HG02870 (cell line): ENCODE measurements around the gene RAP1GAP2.

Experiments used
- ATAC-seq: cut with Tn5 transposase; IDR thresholded peaks from one replicate; pipeline ENCODE4 v1.9.1; 2021; ENCODE audit warnings: mild to moderate bottlenecking, moderate library complexity; ENCODE audit not compliant: unreplicated experiment

RAP1GAP2 gene

DNA sequence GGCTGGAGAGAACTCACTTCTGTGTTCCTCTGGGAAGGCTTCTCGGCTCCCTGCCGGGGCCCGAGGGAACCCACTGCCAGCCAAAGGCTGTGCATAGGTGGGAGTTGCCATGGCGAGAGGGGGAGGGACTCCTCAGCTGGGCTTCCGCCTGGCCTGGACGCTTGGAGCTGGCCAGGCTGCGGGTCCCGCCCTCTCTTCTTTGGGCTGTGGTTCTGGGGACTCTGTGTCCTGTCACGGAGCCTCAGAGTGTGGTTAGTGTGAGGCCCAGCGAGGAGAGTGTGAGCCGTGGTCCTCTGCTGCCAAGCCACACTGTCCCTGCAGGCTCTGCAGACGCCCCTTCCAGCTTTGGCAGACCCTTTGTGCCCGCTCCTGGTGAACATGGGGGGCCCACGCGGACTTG, 144.1 kb downstream of the RAP1GAP2 start:
- ATAC-seq: no peak

DNA sequence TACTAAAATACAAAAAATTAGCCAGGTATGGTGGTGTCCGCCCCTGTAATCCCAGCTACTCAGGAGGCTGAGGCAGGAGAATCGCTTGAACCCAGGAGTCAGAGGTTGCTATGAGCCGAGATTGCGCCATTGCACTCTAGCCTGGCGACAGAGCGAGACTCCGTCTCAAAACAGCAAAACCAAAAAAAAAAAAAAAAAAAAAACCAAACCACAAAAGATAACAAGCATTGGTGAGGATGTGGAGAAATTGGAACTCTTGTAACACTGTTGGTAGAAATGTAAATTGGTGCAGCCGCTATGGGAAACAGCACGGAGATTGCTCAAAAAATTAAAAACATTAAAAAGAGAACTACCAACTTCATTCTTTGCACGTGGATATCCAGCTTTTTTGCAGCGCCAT, 147.7 kb downstream of the RAP1GAP2 start:
- ATAC-seq: no peak

DNA sequence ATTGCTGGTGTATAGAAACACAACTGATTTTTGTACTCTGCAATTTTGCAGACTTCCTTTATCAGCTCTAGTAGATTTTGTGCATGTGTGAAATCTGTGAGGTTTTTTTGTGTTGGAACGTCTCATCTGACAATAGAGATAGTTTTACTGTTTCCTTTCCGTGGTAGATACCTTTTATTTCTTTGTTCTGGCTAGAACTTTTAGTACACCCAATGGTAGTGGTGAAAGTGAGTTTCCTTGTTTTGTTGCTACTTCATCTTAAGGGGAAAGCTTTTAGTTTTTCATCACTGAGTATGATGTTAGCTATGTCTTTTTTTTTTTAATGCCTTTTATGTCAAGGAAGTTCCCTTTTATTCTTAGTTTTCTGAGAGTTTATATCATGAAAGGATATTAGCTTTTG, 149.1 kb downstream of the RAP1GAP2 start:
- ATAC-seq: no peak

DNA sequence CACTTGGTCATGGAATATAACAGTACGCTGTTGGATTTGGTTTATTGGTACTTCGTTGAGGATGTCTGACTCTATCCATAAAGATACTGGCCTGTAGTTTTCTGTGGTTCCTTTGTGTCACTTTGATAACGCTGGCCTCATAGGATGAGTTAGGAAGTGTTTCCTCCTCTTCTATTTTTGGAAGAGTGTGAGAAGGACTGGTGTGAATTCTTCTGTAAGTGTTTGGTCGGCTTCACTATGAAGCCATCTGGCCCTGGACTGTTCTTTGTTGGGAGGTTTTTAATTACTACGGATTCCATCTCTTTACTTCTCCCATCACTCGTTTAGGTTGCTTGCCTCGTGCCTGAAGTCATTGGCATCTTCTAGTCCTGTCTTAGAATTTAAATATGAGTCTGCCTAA, 149.9 kb downstream of the RAP1GAP2 start:
- ATAC-seq: no peak

DNA sequence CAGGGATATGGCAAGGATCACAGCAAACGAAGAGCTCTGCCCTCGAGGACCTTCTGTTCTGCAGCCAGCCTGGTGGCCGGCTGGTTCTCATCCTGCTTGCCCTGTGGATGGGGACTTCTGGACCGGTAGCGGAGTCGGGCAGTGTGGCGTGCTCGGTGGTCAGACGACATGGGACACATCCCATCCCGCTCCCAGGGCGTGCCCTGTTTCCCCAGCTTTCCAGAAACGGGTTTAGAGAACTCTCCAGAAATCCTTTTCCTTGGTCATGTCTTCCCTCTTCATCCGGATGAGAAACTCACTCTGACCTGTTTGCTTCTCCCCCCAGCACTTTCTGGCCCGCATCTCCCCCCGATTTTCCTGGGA, 151.3 kb downstream of the RAP1GAP2 start:
- ATAC-seq: no peak

DNA sequence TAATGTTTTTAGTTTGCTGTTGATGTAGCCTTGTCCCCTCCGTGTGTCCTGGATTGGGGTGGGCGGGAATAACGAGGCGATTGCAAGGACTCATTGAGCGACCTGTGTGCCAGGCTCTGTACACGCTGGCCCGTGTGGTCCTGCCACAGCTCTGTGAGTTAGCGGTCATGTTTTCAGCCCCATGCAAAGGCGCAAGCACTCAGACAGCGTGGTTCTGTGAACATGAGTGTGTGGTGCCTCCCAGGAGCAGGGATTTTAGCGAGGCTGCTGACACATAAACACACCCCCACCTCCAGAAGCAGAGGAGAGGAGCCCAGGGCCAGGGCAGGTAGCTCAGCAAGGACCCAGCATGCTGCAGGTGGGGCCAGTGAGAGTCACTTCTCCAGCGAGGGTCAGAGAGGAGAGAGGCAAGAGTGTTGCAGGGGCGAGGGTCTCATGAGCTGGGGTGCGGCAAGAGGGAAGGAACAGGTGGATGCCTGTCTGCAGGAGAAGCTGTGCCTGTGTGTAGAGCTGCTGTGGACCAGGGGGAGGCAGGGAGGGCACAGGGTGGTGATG, 151.8 kb downstream of the RAP1GAP2 start:
- no peak for ATAC-seq

DNA sequence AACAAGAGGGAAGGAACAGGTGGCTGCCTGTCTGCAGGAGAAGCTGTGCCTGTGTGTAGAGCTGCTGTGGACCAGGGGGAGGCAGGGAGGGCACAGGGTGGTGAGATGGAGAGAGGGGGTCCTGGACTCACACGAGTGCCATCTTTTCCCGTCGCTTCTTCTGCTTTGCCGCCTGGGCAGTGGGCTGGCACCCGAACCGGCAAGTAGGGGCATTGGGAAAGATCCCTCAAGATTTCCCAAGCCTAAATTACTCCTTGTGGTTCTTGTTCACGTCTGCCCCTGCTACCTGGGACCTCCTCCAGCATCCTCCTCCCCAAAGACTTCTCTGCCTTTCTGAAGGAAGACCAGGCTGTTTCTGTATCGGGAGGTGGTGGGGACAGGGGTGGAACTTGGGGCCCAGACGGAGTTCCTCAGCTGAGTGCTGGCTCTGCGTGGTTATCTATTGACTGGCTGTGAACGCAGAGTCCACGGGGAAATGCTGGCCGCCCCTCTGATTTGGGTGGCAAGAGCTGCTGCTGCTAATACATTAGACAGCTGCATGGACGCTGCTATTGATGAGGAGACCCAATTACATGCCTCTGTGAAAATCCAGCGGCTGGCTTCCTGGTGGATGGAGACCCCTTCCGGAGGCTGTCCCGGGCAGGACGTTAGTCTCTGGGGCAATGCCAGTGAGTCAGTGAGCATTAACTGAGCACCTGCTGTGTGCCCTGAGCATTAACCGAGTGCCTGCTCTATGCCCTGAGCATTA, 152.7 kb downstream of the RAP1GAP2 start:
- no peak for ATAC-seq

DNA sequence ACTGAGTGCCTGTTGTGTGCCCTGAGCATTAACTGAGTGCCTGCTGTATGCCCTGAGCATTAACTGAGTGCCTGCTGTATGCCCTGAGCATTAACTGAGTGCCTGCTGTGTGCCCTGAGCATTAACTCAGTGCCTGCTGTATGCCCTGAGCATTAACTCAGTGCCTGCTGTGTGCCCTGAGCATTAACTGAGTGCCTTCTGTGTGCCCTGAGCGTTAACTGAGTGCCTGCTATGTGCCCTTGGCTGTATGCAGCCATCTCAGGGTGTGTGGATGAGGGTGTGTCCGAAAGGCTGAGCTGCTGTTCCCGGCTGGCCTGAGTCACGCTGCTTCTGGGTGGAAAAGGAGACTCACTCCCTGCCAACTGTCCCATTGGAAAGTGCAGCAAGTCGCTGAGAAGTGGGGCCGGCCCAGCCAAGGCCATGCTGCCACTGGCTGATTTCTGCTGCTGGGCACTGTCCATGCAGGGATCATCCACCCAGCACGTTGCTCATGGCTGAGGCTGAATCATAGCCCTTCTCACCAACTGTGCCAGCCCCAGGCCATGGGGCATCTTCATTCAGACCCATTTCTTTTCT, 153.3 kb downstream of the RAP1GAP2 start:
- ATAC-seq: no peak

DNA sequence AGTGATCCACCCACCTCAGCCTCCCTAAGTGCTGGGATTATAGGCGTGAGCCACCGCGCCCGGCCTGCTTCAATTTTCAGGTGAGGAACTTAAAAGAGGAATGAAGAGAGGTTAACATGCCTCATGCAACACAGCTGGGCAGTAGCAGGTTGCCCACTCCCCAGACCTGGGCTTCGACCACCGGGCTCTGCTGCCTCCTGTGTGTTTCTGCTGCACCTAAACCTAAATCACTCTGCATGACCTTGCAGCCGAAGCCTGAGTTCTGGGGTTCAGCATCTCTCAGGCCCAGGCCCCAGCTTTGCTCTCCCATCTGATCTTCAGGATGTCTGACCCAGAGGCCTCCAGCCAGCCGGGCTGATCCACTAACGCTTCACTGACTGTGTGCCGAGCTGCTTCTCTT, 154.6 kb downstream of the RAP1GAP2 start:
- no peak for ATAC-seq

DNA sequence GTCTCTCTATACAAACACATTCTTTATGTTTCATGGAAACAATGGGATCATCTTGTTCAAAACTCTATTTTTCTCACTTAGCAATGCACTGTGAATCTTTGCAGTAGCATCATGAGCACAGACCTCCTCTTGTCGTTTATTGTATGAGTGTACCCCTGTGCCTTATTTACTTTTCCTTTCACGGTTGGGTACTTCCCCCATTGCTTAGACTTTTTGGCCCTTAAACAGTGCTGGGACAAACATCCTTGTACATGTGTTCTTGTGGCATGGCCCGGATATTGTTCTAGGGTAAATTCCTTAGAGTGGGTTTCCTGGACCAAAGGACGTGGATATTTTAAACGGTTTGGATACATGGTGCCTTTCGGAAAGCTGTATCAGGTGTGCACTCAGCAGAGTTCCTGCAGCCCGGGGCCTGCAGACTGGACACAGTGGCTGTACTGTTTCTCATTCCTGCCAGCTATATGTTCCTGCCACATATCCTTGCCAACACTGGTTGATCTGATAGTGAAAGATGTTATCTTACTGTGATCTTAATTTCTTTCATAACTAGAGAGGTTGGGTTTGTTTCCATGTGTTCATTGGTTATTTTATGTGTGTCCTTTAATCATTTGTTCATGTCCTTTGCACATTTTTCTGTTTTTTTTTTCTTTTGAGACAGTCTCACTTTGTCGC, 156.1 kb downstream of the RAP1GAP2 start:
- no peak for ATAC-seq

DNA sequence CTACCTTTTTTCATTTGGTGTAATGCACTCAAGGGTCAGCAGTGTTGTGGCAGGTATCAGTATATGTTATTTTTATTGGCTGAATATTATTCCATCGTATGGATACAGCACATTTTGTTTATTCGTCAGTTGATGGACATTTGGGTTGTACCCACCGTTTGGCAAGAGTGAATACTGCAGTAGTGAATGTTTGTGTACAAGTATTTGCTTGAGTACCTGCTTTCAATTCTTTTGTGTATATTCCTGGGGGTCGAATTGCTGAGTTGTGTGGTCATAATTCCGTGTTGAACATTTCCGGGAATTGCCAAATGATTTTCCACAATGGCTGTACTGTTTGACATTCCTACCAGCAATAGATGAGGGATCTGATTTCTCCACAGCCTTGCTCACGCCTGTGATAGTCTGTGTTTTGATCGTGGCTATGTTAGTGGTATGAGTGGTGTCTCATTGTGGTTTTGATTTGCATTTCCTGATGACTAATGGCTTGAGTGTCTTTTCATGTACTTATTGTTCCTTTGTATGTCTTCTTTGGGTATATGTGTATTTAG, 158.7 kb downstream of the RAP1GAP2 start:
- ATAC-seq: no peak

DNA sequence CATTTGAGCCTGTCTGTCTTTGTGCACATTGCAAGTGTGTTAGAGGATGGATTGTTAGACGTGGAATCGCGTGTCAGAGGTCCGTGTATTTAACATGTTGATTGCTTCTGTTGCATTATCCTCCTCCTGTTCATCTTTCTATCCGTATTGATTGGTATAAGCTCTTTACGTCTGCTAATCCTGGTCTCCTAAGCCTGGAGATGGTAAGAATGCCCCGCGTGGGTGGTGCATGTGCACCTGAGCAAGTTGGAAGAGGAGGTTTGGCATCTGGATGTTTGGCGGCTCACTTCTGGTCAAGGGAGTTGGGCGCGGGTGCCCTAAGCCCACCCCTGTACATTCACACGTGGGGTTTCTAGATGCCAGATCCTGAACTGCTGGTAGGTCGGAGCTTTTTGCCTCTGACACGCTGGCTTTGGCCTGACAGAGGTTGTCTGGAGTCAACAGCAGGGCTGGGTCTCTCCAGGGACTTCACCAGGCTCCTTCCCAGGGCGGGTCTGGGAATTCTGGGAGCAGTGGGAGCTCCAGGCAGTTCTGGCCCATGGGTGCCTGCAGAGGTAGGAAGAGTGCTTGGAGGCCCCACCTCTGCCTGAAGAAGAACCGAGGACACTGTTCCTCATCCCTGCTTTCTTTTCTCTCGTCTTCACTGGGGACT, 159.8 kb downstream of the RAP1GAP2 start:
- ATAC-seq: no peak

DNA sequence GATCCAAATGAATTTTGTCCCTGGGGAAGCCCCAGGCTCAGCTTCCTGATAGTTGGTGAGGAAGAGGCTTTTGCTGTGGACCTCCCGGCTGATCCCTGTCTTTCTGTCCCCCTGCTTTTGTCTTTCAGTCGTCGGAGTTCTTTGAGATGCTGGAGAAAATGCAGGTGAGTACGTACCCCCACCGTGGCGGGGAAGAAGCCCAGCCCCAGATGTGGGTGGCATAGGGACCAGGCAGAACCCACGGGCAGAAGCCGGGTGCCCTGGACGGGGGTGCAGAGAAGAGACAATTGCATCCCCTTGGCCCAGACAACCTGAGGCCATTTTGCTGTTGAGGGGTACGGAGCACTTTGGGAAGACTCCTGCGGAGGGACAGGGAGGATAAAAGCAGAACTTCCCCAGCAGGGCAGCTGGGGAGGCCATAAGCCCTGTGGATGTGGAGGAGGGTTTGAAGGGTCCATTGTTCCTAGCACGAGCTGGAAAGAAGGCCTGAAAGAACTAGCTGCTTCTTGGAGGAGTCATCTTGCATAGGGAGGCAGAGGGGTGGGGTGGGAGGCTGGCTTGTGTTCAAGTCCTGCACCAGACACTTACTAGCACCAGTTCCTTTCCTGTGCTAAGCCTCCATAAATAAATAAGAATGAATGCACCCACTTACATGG, 161.5 kb downstream of the RAP1GAP2 start:
- no peak for ATAC-seq

DNA sequence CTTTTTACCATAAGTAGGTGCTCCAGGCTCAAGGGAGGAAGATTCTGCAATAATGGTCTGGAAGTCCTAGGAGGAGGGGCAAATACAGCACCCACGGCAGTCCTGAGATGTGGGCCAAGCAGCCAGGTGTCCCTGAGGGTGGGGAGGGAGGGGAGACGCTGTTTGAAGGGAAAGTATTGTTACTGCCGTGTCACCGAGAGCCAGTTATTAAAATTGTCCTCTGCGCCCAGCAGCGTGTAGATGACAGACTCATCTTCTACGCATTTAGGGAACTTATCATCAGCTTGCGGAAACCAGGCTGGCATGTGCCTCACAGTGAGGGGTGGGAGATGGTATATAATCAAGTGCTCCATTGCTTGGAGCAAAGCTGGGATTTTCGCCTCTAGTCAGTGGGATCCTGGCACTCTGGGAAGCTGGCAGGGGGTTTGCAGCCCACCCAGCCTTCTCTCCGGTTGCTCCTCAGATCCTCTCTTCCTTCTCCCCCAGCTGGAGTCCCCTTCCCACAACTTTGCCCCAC, 162.5 kb downstream of the RAP1GAP2 start:
- no peak for ATAC-seq

DNA sequence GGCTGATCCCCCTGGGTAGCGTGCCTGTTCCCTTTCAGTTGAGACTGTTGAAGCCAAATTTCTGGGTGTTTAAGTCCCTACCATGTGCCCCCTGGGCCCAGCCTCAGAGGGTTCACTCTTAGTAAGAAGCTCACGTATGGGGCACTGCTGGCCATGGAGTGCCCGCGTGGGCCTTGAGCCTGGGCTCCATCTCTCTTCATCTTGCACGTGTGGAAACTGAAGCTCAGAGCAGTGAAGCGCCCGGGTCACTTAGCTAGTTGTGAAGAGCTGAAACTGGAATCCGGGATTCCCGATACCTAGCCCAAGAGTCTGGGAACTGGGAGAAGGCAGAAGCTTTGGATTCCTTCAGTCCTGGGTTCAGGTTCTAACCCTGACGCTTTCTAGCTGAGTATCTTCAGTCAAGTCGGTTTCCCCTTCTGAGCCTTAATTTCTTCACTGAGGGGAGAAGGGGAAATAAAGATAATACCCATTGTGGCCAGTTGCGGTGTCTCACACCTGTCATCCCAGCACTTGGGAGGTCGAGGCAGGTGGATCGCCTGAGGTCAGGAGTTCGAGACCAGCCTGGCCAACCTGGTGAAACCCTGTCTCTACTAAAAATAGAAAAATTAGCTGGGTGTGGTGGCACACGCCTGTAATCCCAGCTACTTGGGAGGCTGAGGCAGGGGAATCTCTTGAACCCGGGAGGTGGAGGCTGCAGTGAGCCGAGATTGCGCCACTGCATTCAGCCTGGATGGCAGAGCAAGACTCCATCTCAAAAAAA, 163.3 kb downstream of the RAP1GAP2 start:
- ATAC-seq: no peak

DNA sequence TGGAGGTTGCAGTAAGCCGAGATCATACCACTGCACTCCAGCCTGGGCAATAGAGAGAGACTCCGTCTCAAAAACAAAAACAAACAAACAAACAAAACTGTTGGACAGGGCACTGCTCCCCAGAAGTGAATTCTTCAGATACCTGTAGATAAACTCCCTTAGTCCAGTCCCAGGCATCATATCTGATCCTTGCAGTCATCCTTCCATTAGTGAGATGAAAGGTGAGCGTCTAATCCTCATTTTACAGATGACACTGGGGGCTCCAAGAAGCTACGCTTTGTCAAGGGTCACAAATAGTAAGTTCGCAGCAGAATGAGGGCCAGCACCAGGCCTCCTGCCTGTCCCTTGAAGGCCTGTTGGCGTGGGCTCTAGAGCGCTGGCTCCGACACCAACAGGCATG, 165.2 kb downstream of the RAP1GAP2 start:
- ATAC-seq: no peak

DNA sequence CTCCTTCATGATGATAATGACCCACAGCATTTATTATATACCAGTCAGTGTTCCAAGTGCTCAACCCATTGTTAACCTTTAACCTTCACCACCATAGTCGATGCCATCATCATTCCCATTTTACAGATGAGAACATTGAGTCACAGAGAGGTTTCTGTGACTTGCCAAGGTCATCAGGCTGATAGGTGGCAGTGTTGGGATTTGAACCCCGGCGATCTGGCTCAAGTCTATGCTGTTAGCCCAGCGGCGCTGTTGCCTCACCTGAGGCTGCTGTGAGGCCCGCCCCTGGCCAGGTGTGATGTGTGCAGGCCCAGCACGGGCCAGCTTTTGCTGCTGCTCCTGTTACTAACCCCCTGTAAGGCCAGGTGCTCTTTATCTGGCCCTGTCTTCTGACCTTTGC, 166.0 kb downstream of the RAP1GAP2 start:
- no peak for ATAC-seq

DNA sequence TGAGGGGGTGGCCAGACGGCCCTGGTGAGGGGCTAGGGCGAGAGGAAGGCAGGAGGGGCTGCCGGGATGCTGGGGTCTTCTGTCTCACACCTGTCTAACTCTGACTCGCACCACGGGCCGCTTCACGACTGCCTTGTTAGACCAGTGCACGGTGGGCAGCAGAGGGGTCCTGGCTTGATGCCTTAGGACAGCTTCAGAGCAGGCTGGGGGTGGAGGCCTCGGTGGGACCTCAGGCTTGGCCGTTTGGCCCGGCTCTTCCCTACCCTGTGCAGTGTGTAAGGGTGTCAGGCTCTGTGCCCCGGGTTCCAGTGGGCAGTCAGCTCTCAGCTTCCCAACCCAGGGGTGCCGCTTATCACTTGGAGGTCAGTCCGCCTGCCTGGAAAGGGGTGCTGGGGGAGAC, 166.5 kb downstream of the RAP1GAP2 start:
- ATAC-seq: no peak

DNA sequence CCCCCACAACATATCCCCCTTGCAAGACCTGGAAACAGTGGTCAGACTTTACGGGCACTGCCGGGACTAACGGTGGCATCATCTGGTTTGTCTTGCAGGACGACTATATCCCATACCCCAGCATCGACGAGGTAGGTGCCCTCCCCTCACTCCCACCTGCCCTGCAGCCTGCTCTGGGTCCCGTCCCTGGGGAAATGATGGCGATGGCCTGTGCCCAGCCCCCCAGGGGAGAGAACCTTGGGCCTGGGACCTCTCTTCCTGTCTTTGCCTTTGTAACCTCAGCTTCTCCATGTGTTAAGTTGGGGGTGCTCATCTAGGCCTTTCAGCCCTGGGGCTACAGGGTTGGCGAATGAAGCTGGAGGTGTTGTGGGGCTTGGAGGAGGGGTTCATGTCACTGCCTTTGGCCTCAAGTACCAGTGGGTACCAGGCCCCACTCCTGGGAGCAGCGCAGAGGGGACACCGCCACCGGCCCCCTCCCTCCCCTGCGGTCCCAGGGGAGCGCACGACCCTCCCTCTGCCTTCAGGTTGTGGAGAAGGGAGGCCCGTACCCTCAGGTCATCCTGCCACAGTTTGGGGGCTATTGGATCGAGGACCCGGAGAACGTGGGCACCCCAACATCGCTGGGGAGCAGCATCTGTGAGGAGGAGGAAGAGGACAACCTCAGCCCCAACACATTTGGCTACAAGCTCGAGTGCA, 167.2 kb downstream of the RAP1GAP2 start:
- no peak for ATAC-seq
